Measurements from ENCODE around the gene ADAM22.

ADAM22 gene

DNA sequence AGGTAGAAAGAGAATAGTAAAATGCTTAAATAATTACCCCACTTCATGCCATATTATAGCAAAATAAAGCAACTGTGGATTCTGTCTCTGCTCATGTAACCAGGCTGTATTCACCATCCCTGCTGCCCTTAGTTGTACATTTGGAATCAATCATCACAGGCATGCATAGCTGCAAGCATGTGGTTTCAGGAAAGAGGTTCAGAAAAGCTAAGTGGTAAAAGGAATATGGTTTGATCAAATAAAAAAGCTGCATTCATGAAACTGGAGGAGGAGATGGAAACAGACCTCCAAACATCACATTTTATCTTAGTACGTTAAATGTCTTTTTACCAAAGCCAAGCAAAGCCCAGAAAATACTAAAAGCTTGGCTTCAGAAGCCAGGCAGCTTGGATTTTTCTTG lies 81.3 kb downstream of the ADAM22 start:
- Histone ChIP-seq H3K27ac (no peak overlapping the region), H3K4me3 (no peak overlapping the region)
- TF ChIP-seq, protein P1, sequence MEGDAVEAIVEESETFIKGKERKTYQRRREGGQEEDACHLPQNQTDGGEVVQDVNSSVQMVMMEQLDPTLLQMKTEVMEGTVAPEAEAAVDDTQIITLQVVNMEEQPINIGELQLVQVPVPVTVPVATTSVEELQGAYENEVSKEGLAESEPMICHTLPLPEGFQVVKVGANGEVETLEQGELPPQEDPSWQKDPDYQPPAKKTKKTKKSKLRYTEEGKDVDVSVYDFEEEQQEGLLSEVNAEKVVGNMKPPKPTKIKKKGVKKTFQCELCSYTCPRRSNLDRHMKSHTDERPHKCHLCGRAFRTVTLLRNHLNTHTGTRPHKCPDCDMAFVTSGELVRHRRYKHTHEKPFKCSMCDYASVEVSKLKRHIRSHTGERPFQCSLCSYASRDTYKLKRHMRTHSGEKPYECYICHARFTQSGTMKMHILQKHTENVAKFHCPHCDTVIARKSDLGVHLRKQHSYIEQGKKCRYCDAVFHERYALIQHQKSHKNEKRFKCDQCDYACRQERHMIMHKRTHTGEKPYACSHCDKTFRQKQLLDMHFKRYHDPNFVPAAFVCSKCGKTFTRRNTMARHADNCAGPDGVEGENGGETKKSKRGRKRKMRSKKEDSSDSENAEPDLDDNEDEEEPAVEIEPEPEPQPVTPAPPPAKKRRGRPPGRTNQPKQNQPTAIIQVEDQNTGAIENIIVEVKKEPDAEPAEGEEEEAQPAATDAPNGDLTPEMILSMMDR (IDR thresholded peaks at IDR 0.05): no peak
- no peak for DNase-seq (ENCODE audit: low spot score)

DNA sequence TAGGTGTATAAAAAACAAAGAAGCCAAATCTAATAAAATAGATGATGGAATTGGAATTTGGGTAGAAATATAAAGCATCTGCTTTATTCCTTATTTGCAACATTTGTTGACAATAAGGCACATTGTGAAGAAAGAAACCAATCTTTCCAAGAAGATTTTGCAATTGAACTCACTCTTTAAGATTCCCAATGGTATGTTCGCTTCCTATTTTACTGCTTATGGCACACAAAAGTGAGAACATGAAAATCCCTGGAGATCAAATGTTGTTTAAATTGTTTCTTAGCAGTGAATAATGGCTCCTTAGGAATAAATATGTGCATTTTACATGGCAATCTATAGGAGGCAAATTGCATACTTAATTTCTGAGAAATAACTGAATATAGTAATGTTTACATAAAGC lies 84.5 kb downstream of the ADAM22 start:
- no peak overlapping the region for H3K27ac ChIP-seq
- DNase-seq (ENCODE audit: low spot score): no peak
- no peak overlapping the region for H3K4me3 ChIP-seq
- TF ChIP-seq, protein P1 (IDR thresholded peaks at IDR 0.05): no peak

DNA sequence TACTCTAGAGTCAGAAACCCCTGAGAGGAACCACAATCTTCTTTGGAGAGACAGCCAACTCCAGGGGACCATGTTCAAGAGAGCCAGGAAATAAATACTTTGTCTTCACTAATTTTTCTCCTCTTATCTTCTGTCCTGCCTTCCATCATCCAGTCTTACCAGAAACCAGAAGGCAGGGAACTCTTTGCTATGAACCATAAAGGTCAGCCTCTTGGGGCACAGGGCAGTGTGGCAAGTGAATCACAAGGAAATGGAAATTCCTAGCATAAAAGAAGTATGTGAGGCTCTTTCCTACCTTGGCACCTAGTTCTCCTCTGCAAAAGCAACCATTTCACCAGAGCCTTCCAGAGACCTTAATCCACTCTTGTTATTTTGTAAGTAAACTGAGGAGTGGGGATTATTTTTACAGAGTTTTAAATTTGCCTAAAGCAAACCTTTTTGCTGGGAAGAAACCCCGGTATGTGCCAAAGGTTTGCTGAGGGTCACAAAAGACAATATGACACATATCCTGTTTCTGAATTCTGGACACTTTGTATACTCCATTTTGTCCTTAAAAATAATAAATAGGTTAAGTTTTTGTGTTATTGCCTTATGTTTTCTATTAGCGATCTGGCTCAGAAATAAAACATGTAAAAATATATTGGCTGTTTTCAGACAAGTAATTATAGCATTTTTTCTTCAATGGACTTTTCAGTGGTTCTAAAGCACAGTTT lies 87.1 kb downstream of the ADAM22 start:
- no peak overlapping the region for H3K4me3 ChIP-seq
- TF ChIP-seq, protein P1 (IDR thresholded peaks at IDR 0.05): no peak
- no peak overlapping the region for H3K27ac ChIP-seq
- DNase-seq (ENCODE audit: low spot score): no peak

DNA sequence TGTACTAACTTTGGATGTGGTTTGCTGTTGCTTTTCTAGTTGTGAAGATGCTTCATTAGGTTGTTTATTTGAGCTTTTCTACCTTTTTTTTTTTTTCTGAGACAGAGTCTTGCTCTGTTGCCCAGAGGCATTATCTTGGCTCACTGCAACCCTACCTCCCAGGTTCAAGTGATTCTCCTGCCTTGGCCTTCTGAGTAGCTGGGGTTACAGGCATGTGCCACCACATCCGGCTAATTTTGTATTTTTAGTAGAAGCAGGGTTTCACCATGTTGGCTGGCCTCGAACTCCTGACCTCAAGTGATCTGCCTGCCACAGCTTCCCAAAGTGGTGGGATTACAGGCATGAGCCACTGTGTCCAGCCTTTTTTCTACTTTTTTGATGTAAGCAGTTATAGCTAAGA lies 93.7 kb downstream of the ADAM22 start:
- H3K4me3 ChIP-seq: no peak overlapping the region
- DNase-seq (ENCODE audit: low spot score): no peak
- no peak overlapping the region for H3K27ac ChIP-seq
- TF ChIP-seq, protein P1 (IDR thresholded peaks at IDR 0.05): no peak

DNA sequence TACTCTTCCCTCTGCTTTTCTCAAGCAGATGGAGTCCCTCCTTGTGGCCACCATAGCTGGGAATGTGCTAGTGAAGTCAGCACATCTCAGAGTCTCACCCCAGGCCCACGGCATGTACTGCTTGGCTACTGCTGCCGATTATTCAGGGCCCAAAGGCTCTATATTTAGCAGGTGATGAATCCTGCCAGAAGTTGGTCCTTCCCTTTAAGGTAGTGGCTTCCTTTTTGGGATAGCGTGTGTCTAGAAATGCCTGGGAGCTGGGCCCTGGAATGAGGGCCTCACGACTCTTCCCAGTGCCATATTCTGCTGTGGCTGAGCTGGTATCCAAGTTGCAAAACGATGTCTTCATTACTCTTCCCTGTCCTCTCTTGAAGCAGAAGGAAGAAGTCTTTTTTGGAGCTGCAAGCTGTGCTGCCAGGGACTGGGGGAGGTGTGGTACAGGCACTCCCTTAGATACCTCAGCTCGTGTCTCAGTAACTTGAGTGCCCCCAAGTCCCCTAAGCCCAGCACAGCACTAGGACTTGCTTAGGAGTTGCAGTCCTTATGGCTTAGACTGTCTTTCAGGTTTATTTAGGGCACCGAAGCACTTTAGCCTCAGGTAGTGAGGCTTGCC lies 100.1 kb downstream of the ADAM22 start:
- Histone ChIP-seq H3K4me3 (no peak overlapping the region), H3K27ac (no peak overlapping the region)
- DNase-seq (ENCODE audit: low spot score): no peak
- TF ChIP-seq, protein P1 (IDR thresholded peaks at IDR 0.05): no peak

DNA sequence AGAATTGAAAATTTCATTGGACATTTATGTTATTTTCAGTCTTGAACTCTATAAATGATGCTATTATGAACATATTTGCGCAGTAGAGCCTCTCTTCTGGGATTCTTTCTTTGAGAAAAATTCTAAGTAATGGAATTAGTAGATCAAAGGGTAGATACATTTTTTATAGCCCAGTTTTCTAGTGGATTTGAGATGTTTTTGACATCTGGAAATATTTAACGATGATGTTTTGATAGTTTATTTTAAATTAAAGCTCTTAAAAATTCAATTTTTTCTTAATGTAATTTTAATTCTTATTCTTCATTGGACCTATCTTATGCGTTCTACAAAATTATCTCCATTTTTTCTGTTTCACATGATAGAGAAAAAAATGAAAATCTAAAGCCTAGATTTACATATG lies 103.0 kb downstream of the ADAM22 start:
- no peak for DNase-seq (ENCODE audit: low spot score)
- Histone ChIP-seq H3K4me3 (no peak overlapping the region), H3K27ac (no peak overlapping the region)
- TF ChIP-seq, protein P1 (IDR thresholded peaks at IDR 0.05): no peak

DNA sequence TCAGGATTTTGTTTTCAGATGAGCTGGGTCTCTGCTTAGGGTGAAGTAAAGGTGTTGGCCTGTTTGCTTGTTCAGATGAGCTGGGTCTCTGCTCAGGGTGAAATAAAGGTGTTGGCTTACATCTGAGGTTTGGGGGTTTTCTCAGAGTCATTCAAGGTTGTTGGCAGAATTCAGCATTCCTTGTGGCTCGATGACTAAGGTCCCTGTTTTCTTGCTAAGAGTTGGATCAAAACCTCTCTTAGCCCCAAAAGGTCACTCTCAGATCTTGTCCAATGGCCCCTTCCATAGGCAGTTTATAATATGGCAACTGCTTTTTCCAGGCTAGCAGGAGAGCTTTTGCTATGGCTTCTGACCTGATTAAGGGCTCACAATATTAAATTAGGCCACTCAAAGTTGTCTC lies 106.6 kb downstream of the ADAM22 start:
- H3K4me3 ChIP-seq: no peak overlapping the region
- H3K27ac ChIP-seq: no peak overlapping the region
- TF ChIP-seq, protein P1 (IDR thresholded peaks at IDR 0.05): no peak
- DNase-seq (ENCODE audit: low spot score): no peak
